GM12878 (cell line): ENCODE data around the gene CPEB3. TPM values are rescaled to one million over a fixed set of nuclear protein-coding genes. Genes with fewer than 3 reads are reported as not detected.

Source experiments
- ATAC-seq: fragments of 200-7000 bp; cut with Tn5 transposase; 3 replicates; pipeline ENCODE4 v1.9.1; 2020; ENCODE audit warnings: mild to moderate bottlenecking, moderate library complexity
- BruUV-seq: library from RNA; stranded (reverse); fragments of 400-500 nt; replicated peaks from 2 replicates; lab custom pipeline; 2021; lab: Mats Ljungman, UMichigan
- CTCF ChIA-PET: fragments of 300-600 bp; sonication (Branson Sonifier 250); formaldehyde crosslinking; extraction: SDS; loops from one replicate; lab custom pipeline; 2021; ENCODE audit warnings: inconsistent platforms; lab: Yijun Ruan, JAX
- POLR2A ChIA-PET: fragments of 350-600 bp; formaldehyde crosslinking; extraction: SDS; loops from one replicate; lab custom pipeline; 2021; ENCODE audit warnings: inconsistent platforms; lab: Charles Lee
- RAD21 ChIA-PET: fragments of 300-600 bp; sonication (Branson Sonifier 250); formaldehyde crosslinking; loops from one replicate; lab custom pipeline; 2023; ENCODE audit warnings: antibody characterized with exemption; ENCODE audit not compliant: unreplicated experiment; lab: Charles Lee
- SMC1A ChIA-PET: fragments of 300-600 bp; sonication (Branson Sonifier 250); formaldehyde crosslinking; loops from one replicate; lab custom pipeline; 2023; ENCODE audit not compliant: unreplicated experiment, uncharacterized antibody; lab: Charles Lee
- DNase-seq: peaks from one replicate; pipeline ENCODE4 v3.0.0-alpha.2; 2011; ENCODE audit warnings: low read depth, low spot score
- FAIRE-seq: peaks from 3 replicates; lab custom pipeline; 2011; peaks lifted over from hg19 to GRCh38; lab: Jason Lieb, UNC
- H2AFZ ChIP-seq: 2 replicates; pipeline ENCODE4 v1.6.0; 2011; ENCODE audit warnings: low read depth, low read length, control low read depth; ENCODE audit not compliant: control insufficient read depth
- H3K27ac ChIP-seq: 2 replicates; pipeline ENCODE4 v1.5.1; 2011; ENCODE audit warnings: control low read depth; ENCODE audit not compliant: control insufficient read depth, insufficient read depth
- H3K27me3 ChIP-seq, 2 experiments: replicated peaks in 1 of 2; 2 replicates each; pipeline versions ENCODE4 v1.6.0 to v1.6.1; 2011; ENCODE audit warnings: low read length in 1 of 2; ENCODE audit not compliant: control insufficient read depth in 2 of 2, insufficient read depth in 2 of 2
- H3K36me3 ChIP-seq, 2 experiments: 2 replicates each; pipeline ENCODE4 v1.5.1; 2011; ENCODE audit warnings: low read length in 1 of 2; ENCODE audit not compliant: control insufficient read depth in 2 of 2, insufficient read depth in 2 of 2
- H3K4me1 ChIP-seq: 2 replicates; pipeline ENCODE4 v1.6.1; 2011; ENCODE audit warnings: mild to moderate bottlenecking, low read length, moderate library complexity, mixed read lengths; ENCODE audit not compliant: control insufficient read depth, insufficient read depth
- H3K4me2 ChIP-seq: 2 replicates; pipeline ENCODE4 v1.6.0; 2011; ENCODE audit warnings: control low read depth; ENCODE audit not compliant: control insufficient read depth, insufficient read depth
- H3K4me3 ChIP-seq: fragments of 200-600 bp; sonication (generic); 2 replicates; pipeline ENCODE4 v1.5.1; 2016
- H3K79me2 ChIP-seq: 2 replicates; pipeline ENCODE4 v1.6.0; 2011; ENCODE audit warnings: low read length; ENCODE audit not compliant: control insufficient read depth, insufficient read depth
- H3K9ac ChIP-seq: 2 replicates; pipeline ENCODE4 v1.8.0; 2011; ENCODE audit warnings: low read length, control low read depth, mixed read lengths; ENCODE audit not compliant: control insufficient read depth, insufficient read depth
- H3K9me3 ChIP-seq: replicated peaks from 3 replicates; pipeline ENCODE4 v1.5.1; 2011; ENCODE audit warnings: mild to moderate bottlenecking, low read length; ENCODE audit not compliant: control insufficient read depth, insufficient read depth
- H4K20me1 ChIP-seq: 2 replicates; pipeline ENCODE4 v1.6.0; 2011; ENCODE audit not compliant: control insufficient read depth, insufficient read depth
- BMI1 ChIP-seq: fragments of 450-650 bp; IDR thresholded peaks from 2 replicates; pipeline ENCODE4 v1.6.1; 2016; ENCODE audit warnings: mild to moderate bottlenecking, moderate library complexity, borderline replicate concordance
- CHD1 ChIP-seq: IDR thresholded peaks from 2 replicates; pipeline ENCODE4 v1.6.1; 2012; ENCODE audit warnings: low read depth, low read length, improper control_type of control experiment
- HDAC6 ChIP-seq: fragments of 200-600 bp; sonication (generic); IDR thresholded peaks from one replicate; pipeline ENCODE4 v1.8.0; 2017; ENCODE audit warnings: antibody characterized with exemption; ENCODE audit not compliant: unreplicated experiment
- IRF4 ChIP-seq: IDR thresholded peaks from 2 replicates; pipeline ENCODE4 v1.6.1; 2011; ENCODE audit warnings: low read depth, low read length
- JUNB ChIP-seq: IDR thresholded peaks from 2 replicates; pipeline ENCODE4 v1.6.1; 2016; ENCODE audit warnings: antibody characterized with exemption, mild to moderate bottlenecking
- LARP7 ChIP-seq: fragments of 450-650 bp; IDR thresholded peaks from 2 replicates; pipeline ENCODE4 v1.6.1; 2017; ENCODE audit warnings: mild to moderate bottlenecking
- MTA2 ChIP-seq: fragments of 450-650 bp; IDR thresholded peaks from 2 replicates; pipeline ENCODE4 v1.6.1; 2016; ENCODE audit warnings: low read depth, mild to moderate bottlenecking, moderate library complexity
- NFIC ChIP-seq: IDR thresholded peaks from 2 replicates; pipeline ENCODE4 v1.6.1; 2012; ENCODE audit warnings: low read depth, mild to moderate bottlenecking, inconsistent platforms, low read length, moderate library complexity
- NR2F1 ChIP-seq: fragments of 450-650 bp; conservative IDR thresholded peaks from 2 replicates; pipeline ENCODE4 v1.6.1; 2017; ENCODE audit warnings: mild to moderate bottlenecking
- POLR2AphosphoS5 ChIP-seq: IDR thresholded peaks from 2 replicates; pipeline ENCODE4 v1.6.1; 2011; ENCODE audit warnings: mild to moderate bottlenecking, low read length, inconsistent platforms
- RAD21 ChIP-seq: IDR thresholded peaks from 2 replicates; pipeline ENCODE4 v1.6.1; 2011; ENCODE audit warnings: mild to moderate bottlenecking, low read depth, low read length, moderate library complexity; ENCODE audit not compliant: insufficient read depth
- RCOR1 ChIP-seq: conservative IDR thresholded peaks from 2 replicates; pipeline ENCODE4 v1.6.1; 2012; ENCODE audit warnings: low read depth, low read length, improper control_type of control experiment
- RFX5 ChIP-seq: IDR thresholded peaks from 2 replicates; pipeline ENCODE4 v1.6.1; 2011; ENCODE audit warnings: low read depth, low read length, improper control_type of control experiment
- RUNX3 ChIP-seq: IDR thresholded peaks from 2 replicates; pipeline ENCODE4 v1.6.1; 2012; ENCODE audit warnings: low read length, inconsistent platforms
- SKIL ChIP-seq: fragments of 450-650 bp; IDR thresholded peaks from 2 replicates; pipeline ENCODE4 v1.6.1; 2017; ENCODE audit warnings: mild to moderate bottlenecking, low read depth, inconsistent platforms; ENCODE audit not compliant: poor library complexity, severe bottlenecking
- SREBF2 ChIP-seq: IDR thresholded peaks from 2 replicates; pipeline ENCODE4 v1.6.1; 2012; ENCODE audit warnings: mild to moderate bottlenecking, low read length
- STAT1 ChIP-seq: fragments of 450-650 bp; conservative IDR thresholded peaks from 2 replicates; pipeline ENCODE4 v1.6.1; 2014; ENCODE audit warnings: antibody characterized with exemption, mild to moderate bottlenecking
- SUZ12 ChIP-seq: fragments of 200-600 bp; sonication (generic); IDR thresholded peaks from one replicate; pipeline ENCODE4 v1.6.1; 2018; ENCODE audit warnings: antibody characterized with exemption, mild to moderate bottlenecking; ENCODE audit not compliant: unreplicated experiment
- YBX1 ChIP-seq: fragments of 450-650 bp; IDR thresholded peaks from 2 replicates; pipeline ENCODE4 v1.6.1; 2016; ENCODE audit warnings: antibody characterized with exemption
- YY1 ChIP-seq: IDR thresholded peaks from 2 replicates; pipeline ENCODE4 v1.6.1; 2011; ENCODE audit warnings: low read depth, mild to moderate bottlenecking, low read length
- ZNF384 ChIP-seq: IDR thresholded peaks from 2 replicates; pipeline ENCODE4 v1.6.1; 2012; ENCODE audit warnings: low read depth, mild to moderate bottlenecking, low read length, improper control_type of control experiment, borderline replicate concordance
- whole genome bisulfite sequencing: methylation state at CpG from one replicate; pipeline ENCODE4 v1.1.6; 2016; ENCODE audit warnings: low lambda C conversion rate; ENCODE audit not compliant: insufficient replicate concordance, insufficient coverage; ENCODE audit errors: missing lambda C conversion rate; 5-methylcytosine and 5-hydroxymethylcytosine counted together
- in situ Hi-C: fragments of 300-500 bp; cut with MboI; formaldehyde crosslinking; loops from 9 replicates; pipeline ENCODE4 v1.14.3; 2018; ENCODE audit warnings: mixed read lengths
- intact Hi-C: fragments of 100-400 bp; cut with micrococcal nuclease; formaldehyde crosslinking; loops from one replicate; pipeline ENCODE4 v1.14.2; 2022; ENCODE audit not compliant: unreplicated experiment
- polyA plus RNA-seq, 11 experiments: library from polyadenylated mRNA; depleted of rRNA in 4 of 11; unstranded in 6 of 11; stranded (reverse) in 5 of 11; fragments of >200 nt; fragmentation: Nextera tagmentation in 4 of 11; fragmentation: Illumina TruSeq in 1 of 11; extraction: Ambion mirVana in 4 of 11; extraction: Trizol in 1 of 11; gene quantifications; 1 replicate in 1 of 11; 2 replicates in 10 of 11; pipeline versions ENCODE4 v1.2.1 to v1.2.3, GENCODE V29; 2011 to 2016; ENCODE audit warnings: inconsistent platforms in 2 of 11, missing spikeins in 2 of 11, low read depth in 1 of 11
- total RNA-seq, 4 experiments: library from RNA; depleted of rRNA in 3 of 4; stranded (reverse); fragments of >200 nt in 3 of 4; fragmentation: Illumina TruSeq in 1 of 4; extraction: Trizol in 1 of 4; gene quantifications; 2 replicates each; pipeline versions ENCODE4 v1.2.1 to v1.2.3, GENCODE V29; 2013 to 2021

Gene CPEB3
- total and polyA plus RNA-seq, 10 of the 15 experiments (the other 5 are each of a cell fraction or from before 2014, with no cell fraction given), result 0.50 to 2.3 (median 1.2) TPM

GRCh38 chr10:92240289-92241157 lies 50.4 kb downstream of the CPEB3 start (continued):
- TF ChIP-seq NR2F1 (no peak), JUNB (no peak), POLR2AphosphoS5 (peak; percentile 75), NFIC (peak; percentile 33; the same call in 1 of the 2 replicates), IRF4 (no peak), SUZ12 (no peak), YY1 (0 out of 2 replicates have a peak, but pooled peaks have one; percentile 14), SREBF2 (no peak), BMI1 (no peak)

GRCh38 chr10:92239600-92240288 lies 51.1 kb downstream of the CPEB3 start:
- peak overlapping the region; percentile 84 for H2AFZ ChIP-seq
- FAIRE-seq (no peak), DNase-seq (no peak), ATAC-seq (peak; percentile 70)
- POLR2A ChIA-PET, result interaction anchor here (0.6 kb wide), 1 partner anchor 50 kb away, joined by 3 read pairs; no protein-coding TSS in a partner anchor
- RAD21 ChIA-PET, result interaction anchor here (1.7 to 2.2 kb wide), 3 partner anchors 51 to 152 kb away, joined by 4 to 11 read pairs (median 9); partner anchors contain the start of genes CPEB3 and MARCHF5
- 12% methylated on average over 60 of the region's 69 CpGs for WGBS
- H3K27me3 ChIP-seq, result no peaks in the 10 kb centered on the region; a peak in 1 of 4 replicates
- in situ Hi-C loops, result no loop called here
- BruUV-seq, result no TSS peak
- H3K4me1 ChIP-seq, result peaks cover 10% of the 10 kb centered on the region
- H3K79me2 ChIP-seq, result peaks cover 4% of the 10 kb centered on the region
- intact Hi-C loops, result loop anchor here (2.0 kb wide), 3 partner anchors 29 to 97 kb away; partner anchors contain the start of genes CPEB3 and MARCHF5
- H3K27ac ChIP-seq, result 0 out of 2 replicates have a peak overlapping the region, but pooled peaks have one; percentile 47
- SMC1A ChIA-PET, result interaction anchor here (1.5 to 1.6 kb wide), 3 partner anchors 28 to 144 kb away, joined by 3 to 4 read pairs (median 4); no protein-coding TSS in a partner anchor
- CTCF ChIA-PET, result interaction anchor here (0.7 to 1.9 kb wide), 3 partner anchors 9 to 28 kb away, joined by 3 to 5 read pairs (median 3); no protein-coding TSS in a partner anchor
- peak overlapping the region; percentile 90 for H3K4me3 ChIP-seq
- H3K36me3 ChIP-seq, result peaks cover 0 to 2% of the 10 kb centered on the region in 2 experiments; a peak in 1 of 4 replicates
- no peaks in the 10 kb centered on the region for H3K9me3 ChIP-seq
- peak overlapping the region; percentile 59 for H3K9ac ChIP-seq
- H3K4me2 ChIP-seq, result peak overlapping the region; percentile 77
- H4K20me1 ChIP-seq, result 0 out of 2 replicates have a peak, but pooled peaks cover 3% of the 10 kb centered on the region
- TF ChIP-seq RFX5 (no peak), RAD21 (no peak), YBX1 (no peak), STAT1 (no peak), CHD1 (no peak), LARP7 (peak; percentile 58; the same call in 1 of the 2 replicates), RCOR1 (no peak), HDAC6 (peak; percentile 77), SKIL (no peak), RUNX3 (no peak), ZNF384 (no peak), MTA2 (no peak)
